T-helper 2 cell treated with Interferon-gamma antibody and Interleukin-4, amounts not matched to agents 5 μg/mL and 100 μg/mL, for 36 hours (primary cell): ENCODE data around the gene PDE4D.

Experiments used
- DNase-seq: peaks from one replicate; pipeline ENCODE4 v3.0.0; 2021; ENCODE audit warnings: low spot score
- H3K27ac Mint-ChIP-seq: one replicate; pipeline ENCODE4 v1.8.0; 2021; ENCODE audit warnings: mild to moderate bottlenecking, mixed read lengths
- H3K27me3 Mint-ChIP-seq: one replicate; pipeline ENCODE4 v1.8.0; 2021; ENCODE audit warnings: low read depth, mixed read lengths
- H3K36me3 Mint-ChIP-seq: one replicate; pipeline ENCODE4 v1.8.0; 2021; ENCODE audit warnings: low read depth, mixed read lengths
- H3K4me1 Mint-ChIP-seq: one replicate; pipeline ENCODE4 v1.8.0; 2021; ENCODE audit warnings: low read depth, mixed read lengths
- H3K4me3 Mint-ChIP-seq: one replicate; pipeline ENCODE4 v1.8.0; 2022; ENCODE audit warnings: mild to moderate bottlenecking, moderate library complexity, mixed read lengths
- H3K9me3 Mint-ChIP-seq: one replicate; pipeline ENCODE4 v1.8.0; 2021; ENCODE audit warnings: mixed read lengths

Gene PDE4D

GRCh38 chr5:59543821-59544442, 349.6 kb downstream of the PDE4D start:
- Mint-ChIP-seq H3K27me3 (no peaks in the 10 kb centered on the region), H3K36me3 (no peaks in the 10 kb centered on the region), H3K4me3 (no peak overlapping the region), H3K9me3 (no peaks in the 10 kb centered on the region), H3K4me1 (no peaks in the 10 kb centered on the region), H3K27ac (no peak overlapping the region)
- no peak for DNase-seq

GRCh38 chr5:59542851-59543820, 350.4 kb downstream of the PDE4D start:
- Mint-ChIP-seq H3K27me3 (no peaks in the 10 kb centered on the region), H3K4me3 (no peak overlapping the region), H3K9me3 (no peaks in the 10 kb centered on the region), H3K36me3 (no peaks in the 10 kb centered on the region), H3K4me1 (no peaks in the 10 kb centered on the region), H3K27ac (no peak overlapping the region)
- no peak for DNase-seq

- Mint-ChIP-seq H3K4me3 (no peak overlapping the region), H3K36me3 (no peaks in the 10 kb centered on the region), H3K27ac (no peak overlapping the region), H3K9me3 (no peaks in the 10 kb centered on the region), H3K27me3 (no peaks in the 10 kb centered on the region), H3K4me1 (no peaks in the 10 kb centered on the region)
- DNase-seq = no peak
Measured at GRCh38 chr5:59542306-59542705, 351.2 kb downstream of the PDE4D start.

GRCh38 chr5:59540366-59540765, 353.2 kb downstream of the PDE4D start:
- Mint-ChIP-seq H3K27ac (no peak overlapping the region), H3K9me3 (no peaks in the 10 kb centered on the region), H3K4me3 (no peak overlapping the region), H3K4me1 (no peaks in the 10 kb centered on the region), H3K27me3 (no peaks in the 10 kb centered on the region), H3K36me3 (no peaks in the 10 kb centered on the region)
- no peak for DNase-seq

GRCh38 chr5:59538750-59539121, 354.8 kb downstream of the PDE4D start:
- H3K9me3 Mint-ChIP-seq = no peaks in the 10 kb centered on the region
- H3K36me3 Mint-ChIP-seq = no peaks in the 10 kb centered on the region
- no peaks in the 10 kb centered on the region for H3K4me1 Mint-ChIP-seq
- DNase-seq = no peak
- no peaks in the 10 kb centered on the region for H3K27me3 Mint-ChIP-seq
- H3K4me3 Mint-ChIP-seq = no peak overlapping the region
- no peak overlapping the region for H3K27ac Mint-ChIP-seq

- H3K9me3 Mint-ChIP-seq = no peaks in the 10 kb centered on the region
- H3K27ac Mint-ChIP-seq = no peak overlapping the region
- H3K4me1 Mint-ChIP-seq = no peaks in the 10 kb centered on the region
- no peaks in the 10 kb centered on the region for H3K36me3 Mint-ChIP-seq
- H3K4me3 Mint-ChIP-seq = no peak overlapping the region
- H3K27me3 Mint-ChIP-seq = no peaks in the 10 kb centered on the region
- no peak for DNase-seq
Measured at GRCh38 chr5:59537961-59538749, 355.4 kb downstream of the PDE4D start.

- no peaks in the 10 kb centered on the region for H3K9me3 Mint-ChIP-seq
- H3K4me1 Mint-ChIP-seq = no peaks in the 10 kb centered on the region
- H3K4me3 Mint-ChIP-seq = no peak overlapping the region
- H3K36me3 Mint-ChIP-seq = no peaks in the 10 kb centered on the region
- H3K27ac Mint-ChIP-seq = no peak overlapping the region
- no peaks in the 10 kb centered on the region for H3K27me3 Mint-ChIP-seq
- DNase-seq = no peak
Measured at GRCh38 chr5:59536875-59537274, 356.7 kb downstream of the PDE4D start.

GRCh38 chr5:59535561-59535960, 358.0 kb downstream of the PDE4D start:
- Mint-ChIP-seq H3K4me3 (no peak overlapping the region), H3K4me1 (no peaks in the 10 kb centered on the region), H3K27me3 (no peaks in the 10 kb centered on the region), H3K36me3 (no peaks in the 10 kb centered on the region), H3K9me3 (no peaks in the 10 kb centered on the region), H3K27ac (no peak overlapping the region)
- no peak for DNase-seq

GRCh38 chr5:59533730-59534108, 359.8 kb downstream of the PDE4D start:
- Mint-ChIP-seq H3K27me3 (no peaks in the 10 kb centered on the region), H3K9me3 (no peaks in the 10 kb centered on the region), H3K36me3 (no peaks in the 10 kb centered on the region), H3K4me1 (no peaks in the 10 kb centered on the region), H3K4me3 (no peak overlapping the region), H3K27ac (no peak overlapping the region)
- no peak for DNase-seq

- no peak overlapping the region for H3K4me3 Mint-ChIP-seq
- H3K27ac Mint-ChIP-seq = no peak overlapping the region
- no peaks in the 10 kb centered on the region for H3K36me3 Mint-ChIP-seq
- H3K4me1 Mint-ChIP-seq = no peaks in the 10 kb centered on the region
- H3K27me3 Mint-ChIP-seq = no peaks in the 10 kb centered on the region
- DNase-seq = no peak
- H3K9me3 Mint-ChIP-seq = no peaks in the 10 kb centered on the region
Measured at GRCh38 chr5:59532979-59533729, 360.4 kb downstream of the PDE4D start.

GRCh38 chr5:59529239-59529638, 364.3 kb downstream of the PDE4D start:
- Mint-ChIP-seq H3K9me3 (peaks cover 2% of the 10 kb centered on the region), H3K27ac (no peak overlapping the region), H3K27me3 (no peaks in the 10 kb centered on the region), H3K4me3 (no peak overlapping the region), H3K36me3 (no peaks in the 10 kb centered on the region), H3K4me1 (no peaks in the 10 kb centered on the region)
- DNase-seq = no peak

GRCh38 chr5:59528202-59528862, 365.2 kb downstream of the PDE4D start:
- Mint-ChIP-seq H3K4me1 (no peaks in the 10 kb centered on the region), H3K36me3 (no peaks in the 10 kb centered on the region), H3K4me3 (no peak overlapping the region), H3K27me3 (no peaks in the 10 kb centered on the region), H3K9me3 (peaks cover 11% of the 10 kb centered on the region), H3K27ac (no peak overlapping the region)
- DNase-seq = no peak

- H3K4me1 Mint-ChIP-seq = no peaks in the 10 kb centered on the region
- no peak overlapping the region for H3K27ac Mint-ChIP-seq
- H3K36me3 Mint-ChIP-seq = no peaks in the 10 kb centered on the region
- H3K9me3 Mint-ChIP-seq = peaks cover 11% of the 10 kb centered on the region
- no peak for DNase-seq
- H3K4me3 Mint-ChIP-seq = no peak overlapping the region
- no peaks in the 10 kb centered on the region for H3K27me3 Mint-ChIP-seq
Measured at GRCh38 chr5:59525957-59526356, 367.6 kb downstream of the PDE4D start.
